ENCODE results near the gene CCDC81.

Gene CCDC81

DNA sequence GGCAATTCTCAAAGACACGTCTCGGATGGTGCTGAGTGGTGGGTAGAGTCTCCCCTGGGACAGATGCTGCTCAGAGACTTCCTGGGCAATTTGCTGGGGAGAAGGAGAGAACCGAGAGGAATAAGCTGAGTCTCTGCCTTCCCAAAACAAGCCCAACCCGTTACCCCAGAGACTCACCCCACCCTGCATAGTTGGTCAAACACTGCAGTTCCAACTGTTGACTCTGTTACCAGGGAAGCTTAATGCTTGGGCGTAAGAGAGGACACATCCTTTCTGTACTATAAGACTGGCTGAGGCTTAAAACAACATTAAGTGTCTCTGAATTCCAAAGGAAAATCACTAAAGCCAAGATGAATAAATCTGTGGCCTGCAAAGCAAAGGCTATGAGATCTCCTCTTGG is 68.1 kb downstream of the CCDC81 start:
- no peak for DNase-seq

DNA sequence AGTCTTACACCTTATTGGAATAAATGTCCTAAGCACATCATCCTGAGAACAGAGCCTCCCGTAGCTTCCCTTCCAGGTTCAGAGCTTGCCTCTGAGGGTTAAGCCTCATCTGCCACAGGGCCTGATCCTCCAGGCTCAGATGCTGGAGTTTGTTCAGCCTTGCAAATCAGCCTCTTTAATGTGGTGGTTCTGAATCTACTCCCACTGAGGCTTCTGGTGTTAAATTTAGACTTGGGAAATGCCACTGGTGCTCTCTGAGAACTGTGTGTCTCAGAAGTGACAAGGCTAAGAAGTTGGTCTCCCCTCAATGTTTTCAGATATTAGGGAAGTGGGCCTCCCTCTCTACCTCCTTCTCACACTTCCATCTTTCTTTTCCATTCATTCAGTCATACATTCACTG is 68.7 kb downstream of the CCDC81 start:
- no peak for DNase-seq

GRCh38 chr11:86444981-86445380 is 70.3 kb downstream of the CCDC81 start:
- DNase-seq = no peak

- DNase-seq = no peak
Measured at GRCh38 chr11:86446163-86446923, 71.7 kb downstream of the CCDC81 start.

GRCh38 chr11:86446924-86447285 is 72.2 kb downstream of the CCDC81 start:
- no peak for DNase-seq

DNA sequence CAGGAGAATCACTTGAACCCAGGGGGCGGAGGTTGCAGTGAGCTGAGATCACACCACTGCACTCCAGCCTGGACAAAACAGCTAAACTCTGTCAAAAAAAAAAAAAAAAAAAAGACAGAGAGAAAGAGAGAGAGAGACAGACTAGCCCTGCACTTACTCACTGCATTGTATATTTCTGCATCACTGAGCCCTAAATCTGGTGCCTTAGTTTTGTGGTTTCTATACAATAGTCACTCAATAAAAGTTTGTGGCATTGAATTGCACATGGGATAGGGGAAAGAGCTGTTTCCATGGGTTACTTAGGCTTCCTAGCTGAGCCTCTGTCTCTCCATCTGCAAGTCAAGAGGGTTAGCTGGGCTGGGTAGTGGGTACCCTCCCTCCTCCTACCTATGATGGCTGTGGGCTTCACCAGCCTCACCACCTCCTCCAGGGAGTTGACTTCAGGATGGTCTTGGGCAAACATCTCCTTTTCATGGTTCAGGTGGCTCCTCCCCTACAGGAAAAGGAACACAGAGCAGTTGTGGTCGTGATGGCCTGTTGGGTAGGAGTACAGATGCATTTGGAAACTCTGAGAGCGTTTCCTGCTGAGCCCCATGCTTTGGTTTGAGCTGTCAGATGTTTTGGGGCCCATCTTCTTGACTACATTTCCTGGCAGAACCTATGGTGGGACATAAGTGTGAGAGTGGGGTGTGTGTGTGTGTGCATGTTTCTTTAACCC is 73.2 kb downstream of the CCDC81 start:
- no peak for DNase-seq

GRCh38 chr11:86449993-86450629 is 75.4 kb downstream of the CCDC81 start:
- no peak for DNase-seq

GRCh38 chr11:86453290-86454030 is 78.8 kb downstream of the CCDC81 start:
- DNase-seq = no peak

- DNase-seq = peak; percentile 83
Measured at GRCh38 chr11:86456075-86456939, 81.6 kb downstream of the CCDC81 start.

GRCh38 chr11:86458294-86459001 is 83.8 kb downstream of the CCDC81 start:
- DNase-seq = no peak

- DNase-seq = no peak
Measured at GRCh38 chr11:86459002-86459385, 84.3 kb downstream of the CCDC81 start.

- DNase-seq = no peak
Measured at GRCh38 chr11:86459682-86460460, 85.2 kb downstream of the CCDC81 start.

DNA sequence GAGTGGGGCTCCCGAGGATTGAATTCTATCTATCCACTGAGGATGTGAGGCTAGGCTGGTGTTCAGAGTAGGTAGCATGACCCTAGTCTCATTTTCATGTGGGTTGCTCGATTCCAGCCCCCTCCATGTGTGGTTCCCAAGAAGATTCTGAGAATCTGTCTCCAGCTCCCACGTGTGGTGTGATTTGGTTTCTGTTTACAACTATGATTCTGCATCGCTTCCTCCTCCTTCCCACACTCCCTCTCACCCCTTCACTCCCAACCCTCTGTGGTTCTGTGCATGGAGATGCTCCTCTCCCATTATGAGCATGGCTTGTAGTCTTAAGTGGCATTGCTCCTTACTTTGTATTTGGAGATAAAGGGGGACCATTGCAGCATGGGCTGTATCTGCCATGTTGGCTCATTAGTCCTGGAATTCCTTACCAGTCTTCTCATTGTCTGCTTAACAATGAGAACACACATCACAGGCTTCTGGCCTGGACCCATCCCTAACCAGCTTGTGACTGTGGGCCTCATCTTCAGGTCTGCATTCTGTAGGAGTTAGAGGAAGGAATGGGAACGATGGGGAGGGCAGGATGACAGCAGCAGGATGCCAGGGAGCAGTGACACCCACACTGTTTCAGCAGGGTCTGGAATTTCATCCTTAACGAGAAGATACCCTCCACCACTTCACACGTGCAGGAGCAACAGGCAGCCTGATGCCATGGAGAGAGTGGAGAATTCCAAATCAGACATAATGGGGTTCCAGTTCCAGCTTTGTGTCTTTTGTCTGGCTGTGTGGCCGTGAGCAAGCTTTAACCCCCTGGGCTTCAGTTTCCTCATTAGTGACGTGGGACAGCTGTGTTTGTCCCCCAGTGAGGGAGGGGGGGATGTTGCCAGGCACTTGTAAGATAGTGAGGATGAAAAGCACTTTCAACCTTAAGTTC is 86.0 kb downstream of the CCDC81 start:
- no peak for DNase-seq

DNA sequence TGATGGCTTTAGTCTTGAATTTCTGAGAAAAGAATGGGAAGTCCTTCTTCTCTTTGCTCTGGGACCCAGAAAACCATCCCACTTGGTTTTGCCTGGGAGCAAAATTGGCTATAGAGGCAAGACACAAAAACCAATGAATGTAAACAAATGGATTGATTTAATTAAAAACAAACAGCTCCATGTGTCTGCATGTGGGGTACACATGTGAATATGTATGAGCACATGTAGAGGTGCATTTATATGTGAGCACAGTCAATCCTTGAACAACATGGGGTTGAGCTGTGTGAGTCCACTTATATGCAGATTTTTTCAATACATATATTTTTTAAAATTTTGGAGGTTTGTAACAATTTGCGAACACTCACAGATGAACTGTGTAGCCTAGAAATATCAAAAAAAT is 87.2 kb downstream of the CCDC81 start:
- no peak for DNase-seq

GRCh38 chr11:86463120-86463519 is 88.4 kb downstream of the CCDC81 start:
- peak; percentile 21 for DNase-seq

- no peak for DNase-seq
Measured at GRCh38 chr11:86463955-86464354, 89.3 kb downstream of the CCDC81 start.

GRCh38 chr11:86464509-86465221 is 90.0 kb downstream of the CCDC81 start:
- DNase-seq = no peak

GRCh38 chr11:86468169-86468568 is 93.5 kb downstream of the CCDC81 start:
- DNase-seq = no peak

Measured in NCI-H345 (cell line).